Upper lobe of right lung (tissue), 1 donor: ENCODE measurements around the gene CXCL3. TPM values are rescaled to one million over a fixed set of nuclear protein-coding genes. Genes with fewer than 3 reads are reported as not detected.
A peak's percentile ranks its signal among the peaks of the same experiment; 100 is the strongest.
"Not testable (repeated sequence)": the region's sequence is repeated elsewhere in the genome, so short reads cannot be mapped to it uniquely, and the experiment has no call there.

Source experiments
- ATAC-seq: fragments of 200-7000 bp; cut with Tn5 transposase; one replicate; pipeline ENCODE4 v1.9.1; 2020; ENCODE audit warnings: mild to moderate bottlenecking, moderate library complexity
- DNase-seq: peaks from one replicate; pipeline ENCODE4 v3.0.0-alpha.2; 2020
- H3K27ac ChIP-seq: fragments of 200-600 bp; one replicate; pipeline ENCODE4 v1.8.0; 2022
- H3K27me3 ChIP-seq: fragments of 200-600 bp; one replicate; pipeline ENCODE4 v1.8.0; 2022; ENCODE audit warnings: mild to moderate bottlenecking
- H3K36me3 ChIP-seq: fragments of 200-600 bp; one replicate; pipeline ENCODE4 v1.8.0; 2022
- H3K4me1 ChIP-seq: fragments of 200-600 bp; one replicate; pipeline ENCODE4 v1.8.0; 2022
- H3K4me3 ChIP-seq: fragments of 200-600 bp; one replicate; pipeline ENCODE4 v1.8.0; 2022; ENCODE audit warnings: mild to moderate bottlenecking
- H3K9me3 ChIP-seq: fragments of 200-600 bp; one replicate; pipeline ENCODE4 v1.8.0; 2022
- CTCF ChIP-seq: fragments of 200-600 bp; IDR thresholded peaks from one replicate; pipeline ENCODE4 v1.8.0; 2022; ENCODE audit warnings: antibody characterized with exemption
- intact Hi-C: fragments of 100-400 bp; cut with DNase I; formaldehyde crosslinking; loops from one replicate; pipeline ENCODE4 v1.11.0; 2022
- total RNA-seq: library from RNA; stranded (reverse); fragmentation: NEBNext Ultra II Directional; extraction: Animal tissue kit (Norgen Biotek cat#: 25700); gene quantifications from one replicate; pipeline ENCODE4 v1.2.1, GENCODE V29; 2021
- donor health status: DM: no; HTN: yes; CAD: no; lungs with severe emphysema.

Gene CXCL3
- total RNA-seq, 1 donor from 2014 or later, result 9.7 TPM

GRCh38 chr4:74081035-74081434 is 42.5 kb upstream of the CXCL3 start:
- intact Hi-C loops, result no loop called here

GRCh38 chr4:74080351-74080750 is 41.9 kb upstream of the CXCL3 start:
- ATAC-seq, H3K36me3 ChIP-seq, H3K27ac ChIP-seq, intact Hi-C loops, H3K27me3 ChIP-seq, H3K9me3 ChIP-seq, DNase-seq, H3K4me1 ChIP-seq, H3K4me3 ChIP-seq: not testable (repeated sequence)

More at GRCh38 chr4:74081035-74081434, 42.5 kb upstream of the CXCL3 start:
- ATAC-seq, result no peak
- Histone ChIP-seq H3K36me3 (no peaks in the 10 kb centered on the region), H3K27me3 (no peaks in the 10 kb centered on the region), H3K9me3 (no peaks in the 10 kb centered on the region), H3K4me3 (no peak overlapping the region), H3K4me1 (no peaks in the 10 kb centered on the region), H3K27ac (no peak overlapping the region)
- no peak for DNase-seq
- no peak for TF ChIP-seq CTCF

- DNase-seq, H3K27ac ChIP-seq, H3K27me3 ChIP-seq, H3K4me3 ChIP-seq, H3K9me3 ChIP-seq, H3K4me1 ChIP-seq, intact Hi-C loops, H3K36me3 ChIP-seq: not testable (repeated sequence)
- peak; percentile 88 for ATAC-seq
These were observed 40.5 kb upstream of the CXCL3 start for GRCh38 chr4:74079024-74079423.

- no peaks in the 10 kb centered on the region for H3K27me3 ChIP-seq
- ATAC-seq, result no peak
- no peak overlapping the region for H3K4me3 ChIP-seq
- no peak overlapping the region for H3K27ac ChIP-seq
- no peaks in the 10 kb centered on the region for H3K36me3 ChIP-seq
- no peaks in the 10 kb centered on the region for H3K9me3 ChIP-seq
- H3K4me1 ChIP-seq, result no peaks in the 10 kb centered on the region
- no peak for DNase-seq
- no peak for TF ChIP-seq CTCF
- intact Hi-C loops, result no loop called here
These were observed 34.9 kb upstream of the CXCL3 start for GRCh38 chr4:74073358-74073757.

GRCh38 chr4:74072739-74073138 is 34.2 kb upstream of the CXCL3 start:
- Histone ChIP-seq H3K9me3 (no peaks in the 10 kb centered on the region), H3K27ac (no peak overlapping the region), H3K36me3 (no peaks in the 10 kb centered on the region), H3K4me1 (no peaks in the 10 kb centered on the region), H3K27me3 (no peaks in the 10 kb centered on the region), H3K4me3 (no peak overlapping the region)
- DNase-seq (no peak), ATAC-seq (no peak)
- intact Hi-C loops, result no loop called here
- no peak for TF ChIP-seq CTCF

GRCh38 chr4:74067586-74067985 is 29.1 kb upstream of the CXCL3 start:
- Histone ChIP-seq H3K4me3 (no peak overlapping the region), H3K27ac (no peak overlapping the region), H3K36me3 (no peaks in the 10 kb centered on the region), H3K4me1 (no peaks in the 10 kb centered on the region), H3K9me3 (no peaks in the 10 kb centered on the region), H3K27me3 (no peaks in the 10 kb centered on the region)
- no peak for ATAC-seq
- TF ChIP-seq CTCF, result no peak
- no peak for DNase-seq
- intact Hi-C loops, result no loop called here

- intact Hi-C loops, result no loop called here
- Histone ChIP-seq H3K4me1 (no peaks in the 10 kb centered on the region), H3K27ac (no peak overlapping the region), H3K27me3 (no peaks in the 10 kb centered on the region), H3K9me3 (no peaks in the 10 kb centered on the region), H3K4me3 (no peak overlapping the region), H3K36me3 (no peaks in the 10 kb centered on the region)
- DNase-seq (no peak), ATAC-seq (no peak)
- no peak for TF ChIP-seq CTCF
These were observed 27.7 kb upstream of the CXCL3 start for GRCh38 chr4:74066232-74066631.
